Ishikawa (cell line): ENCODE measurements around the gene SIMC1.

Experiments used
- CEBPB ChIP-seq: IDR thresholded peaks from 2 replicates; pipeline ENCODE4 v1.6.1; 2012
- EGR1 ChIP-seq: IDR thresholded peaks from 2 replicates; pipeline ENCODE4 v1.6.1; 2012
- EP300 ChIP-seq: IDR thresholded peaks from 2 replicates; pipeline ENCODE4 v1.6.1; 2012; ENCODE audit warnings: borderline replicate concordance
- FOXM1 ChIP-seq: IDR thresholded peaks from 2 replicates; pipeline ENCODE4 v1.6.1; 2012; ENCODE audit warnings: low read depth, borderline replicate concordance
- RAD21 ChIP-seq: IDR thresholded peaks from 2 replicates; pipeline ENCODE4 v1.6.1; 2012; ENCODE audit warnings: low read depth
- TAF1 ChIP-seq: IDR thresholded peaks from 2 replicates; pipeline ENCODE4 v1.6.1; 2012; ENCODE audit warnings: low read depth, mild to moderate bottlenecking
- TCF12 ChIP-seq: IDR thresholded peaks from 2 replicates; pipeline ENCODE4 v1.6.1; 2012; ENCODE audit warnings: low read depth
- TEAD4 ChIP-seq: IDR thresholded peaks from 2 replicates; pipeline ENCODE4 v1.6.1; 2012
- YY1 ChIP-seq: IDR thresholded peaks from 2 replicates; pipeline ENCODE4 v1.6.1; 2012; ENCODE audit warnings: low read depth
- ZBTB7A ChIP-seq: IDR thresholded peaks from 2 replicates; pipeline ENCODE4 v1.6.1; 2012; ENCODE audit warnings: low read depth
- TF ChIP-seq, protein P1 (sequence below): IDR thresholded peaks from 2 replicates; pipeline ENCODE4 v1.6.1; 2012
- TF ChIP-seq, protein P2 (sequence below): IDR thresholded peaks from 2 replicates; pipeline ENCODE4 v1.6.1; 2012; ENCODE audit warnings: low read depth, mild to moderate bottlenecking

DNA sequence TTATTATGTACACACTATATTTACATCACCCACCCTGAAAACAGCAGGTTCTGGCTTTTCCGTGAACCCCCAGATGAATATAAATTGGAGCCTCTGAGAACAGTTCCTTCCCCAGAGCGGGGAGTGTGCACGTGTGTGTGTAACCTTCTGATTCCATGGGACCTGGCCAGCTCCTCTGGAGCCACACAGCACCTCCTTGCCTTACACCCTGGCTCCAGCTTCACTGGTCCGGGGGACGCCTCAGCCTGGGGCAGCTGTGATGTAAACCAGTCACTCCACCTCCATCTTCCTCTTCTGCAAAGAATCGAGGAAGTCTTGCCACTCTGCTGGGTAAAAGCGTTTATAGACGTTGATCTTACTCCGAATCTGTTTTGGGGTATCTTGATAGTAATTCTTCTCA, 145.7 kb downstream of the SIMC1 start:
- TF ChIP-seq TCF12, result no peak
- no peak for TF ChIP-seq RAD21
- TF ChIP-seq, protein P1, sequence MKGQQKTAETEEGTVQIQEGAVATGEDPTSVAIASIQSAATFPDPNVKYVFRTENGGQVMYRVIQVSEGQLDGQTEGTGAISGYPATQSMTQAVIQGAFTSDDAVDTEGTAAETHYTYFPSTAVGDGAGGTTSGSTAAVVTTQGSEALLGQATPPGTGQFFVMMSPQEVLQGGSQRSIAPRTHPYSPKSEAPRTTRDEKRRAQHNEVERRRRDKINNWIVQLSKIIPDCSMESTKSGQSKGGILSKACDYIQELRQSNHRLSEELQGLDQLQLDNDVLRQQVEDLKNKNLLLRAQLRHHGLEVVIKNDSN, result no peak
- TF ChIP-seq EP300, result no peak
- TF ChIP-seq FOXM1, result no peak
- no peak for TF ChIP-seq TEAD4
- TF ChIP-seq EGR1, result no peak
- no peak for TF ChIP-seq TAF1
- no peak for TF ChIP-seq CEBPB
- no peak for TF ChIP-seq ZBTB7A
- no peak for TF ChIP-seq YY1
- TF ChIP-seq, protein P2, sequence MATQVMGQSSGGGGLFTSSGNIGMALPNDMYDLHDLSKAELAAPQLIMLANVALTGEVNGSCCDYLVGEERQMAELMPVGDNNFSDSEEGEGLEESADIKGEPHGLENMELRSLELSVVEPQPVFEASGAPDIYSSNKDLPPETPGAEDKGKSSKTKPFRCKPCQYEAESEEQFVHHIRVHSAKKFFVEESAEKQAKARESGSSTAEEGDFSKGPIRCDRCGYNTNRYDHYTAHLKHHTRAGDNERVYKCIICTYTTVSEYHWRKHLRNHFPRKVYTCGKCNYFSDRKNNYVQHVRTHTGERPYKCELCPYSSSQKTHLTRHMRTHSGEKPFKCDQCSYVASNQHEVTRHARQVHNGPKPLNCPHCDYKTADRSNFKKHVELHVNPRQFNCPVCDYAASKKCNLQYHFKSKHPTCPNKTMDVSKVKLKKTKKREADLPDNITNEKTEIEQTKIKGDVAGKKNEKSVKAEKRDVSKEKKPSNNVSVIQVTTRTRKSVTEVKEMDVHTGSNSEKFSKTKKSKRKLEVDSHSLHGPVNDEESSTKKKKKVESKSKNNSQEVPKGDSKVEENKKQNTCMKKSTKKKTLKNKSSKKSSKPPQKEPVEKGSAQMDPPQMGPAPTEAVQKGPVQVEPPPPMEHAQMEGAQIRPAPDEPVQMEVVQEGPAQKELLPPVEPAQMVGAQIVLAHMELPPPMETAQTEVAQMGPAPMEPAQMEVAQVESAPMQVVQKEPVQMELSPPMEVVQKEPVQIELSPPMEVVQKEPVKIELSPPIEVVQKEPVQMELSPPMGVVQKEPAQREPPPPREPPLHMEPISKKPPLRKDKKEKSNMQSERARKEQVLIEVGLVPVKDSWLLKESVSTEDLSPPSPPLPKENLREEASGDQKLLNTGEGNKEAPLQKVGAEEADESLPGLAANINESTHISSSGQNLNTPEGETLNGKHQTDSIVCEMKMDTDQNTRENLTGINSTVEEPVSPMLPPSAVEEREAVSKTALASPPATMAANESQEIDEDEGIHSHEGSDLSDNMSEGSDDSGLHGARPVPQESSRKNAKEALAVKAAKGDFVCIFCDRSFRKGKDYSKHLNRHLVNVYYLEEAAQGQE, result no peak
